GM19238 (cell line): ENCODE data around the gene MGMT.

Experiments
- DNase-seq: peaks from one replicate; pipeline ENCODE4 v3.0.0; 2011; ENCODE audit warnings: low spot score; ENCODE audit not compliant: insufficient read length

The MGMT gene

DNA sequence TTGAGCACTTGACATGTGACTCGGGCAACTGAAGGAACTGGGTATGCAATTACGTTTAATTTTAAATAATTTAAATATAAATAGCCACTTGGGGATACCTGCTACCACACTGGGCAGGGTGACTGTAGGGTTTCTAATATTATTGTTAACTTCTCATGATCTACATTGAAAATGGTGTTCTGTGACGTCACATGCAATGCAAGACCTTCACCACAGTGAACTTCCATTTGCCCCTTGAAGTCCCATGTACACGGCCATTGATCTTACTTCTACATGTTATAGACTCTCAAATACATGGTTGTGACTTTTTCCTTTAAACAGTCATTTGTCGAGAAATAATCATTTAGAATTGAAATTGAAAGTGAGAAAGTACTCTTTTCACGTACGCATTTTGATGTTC is 154.0 kb downstream of the MGMT start:
- no peak for DNase-seq

- DNase-seq: no peak
Measured at GRCh38 chr10:129621693-129622092, 154.7 kb downstream of the MGMT start.

DNA sequence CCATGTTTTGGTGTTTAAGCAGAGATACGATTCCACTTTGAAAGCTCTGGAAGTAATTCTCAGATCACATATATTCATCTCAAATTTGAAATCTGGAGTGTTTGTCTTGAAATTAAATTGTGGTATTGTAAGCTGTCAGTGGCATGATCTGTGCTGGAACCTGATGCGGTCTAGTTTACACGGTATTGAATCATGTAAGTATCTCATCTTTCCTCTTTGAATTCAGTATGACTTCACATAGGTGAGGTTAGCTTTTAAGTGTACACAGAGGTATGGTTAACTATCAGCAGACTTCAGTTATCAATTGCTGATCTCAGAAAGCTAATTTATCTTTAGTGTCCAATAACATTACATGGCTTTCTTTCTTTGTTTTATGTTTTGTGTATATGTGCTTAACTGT is 155.2 kb downstream of the MGMT start:
- DNase-seq: no peak

GRCh38 chr10:129622736-129623135 is 155.7 kb downstream of the MGMT start:
- no peak for DNase-seq

DNA sequence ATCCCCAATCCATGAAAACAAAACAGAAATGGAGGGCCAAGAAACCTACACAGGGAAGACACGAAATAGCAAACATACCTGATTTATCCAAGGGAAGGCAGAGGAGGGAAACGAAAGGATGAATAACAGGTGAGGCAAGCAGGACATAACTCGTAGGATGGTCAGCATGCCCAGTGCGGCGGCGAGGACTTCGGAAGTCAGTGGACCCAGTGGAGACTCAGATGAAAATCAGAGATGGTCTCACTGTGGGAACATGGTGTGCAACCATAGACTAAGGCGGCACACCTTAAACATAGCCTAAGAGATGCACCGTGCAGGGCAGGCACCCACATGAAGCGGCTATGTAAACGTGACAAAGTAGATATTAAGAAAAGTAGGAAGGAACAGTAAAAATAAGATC is 157.5 kb downstream of the MGMT start:
- no peak for DNase-seq

- no peak for DNase-seq
Measured at GRCh38 chr10:129626309-129626708, 159.3 kb downstream of the MGMT start.

DNA sequence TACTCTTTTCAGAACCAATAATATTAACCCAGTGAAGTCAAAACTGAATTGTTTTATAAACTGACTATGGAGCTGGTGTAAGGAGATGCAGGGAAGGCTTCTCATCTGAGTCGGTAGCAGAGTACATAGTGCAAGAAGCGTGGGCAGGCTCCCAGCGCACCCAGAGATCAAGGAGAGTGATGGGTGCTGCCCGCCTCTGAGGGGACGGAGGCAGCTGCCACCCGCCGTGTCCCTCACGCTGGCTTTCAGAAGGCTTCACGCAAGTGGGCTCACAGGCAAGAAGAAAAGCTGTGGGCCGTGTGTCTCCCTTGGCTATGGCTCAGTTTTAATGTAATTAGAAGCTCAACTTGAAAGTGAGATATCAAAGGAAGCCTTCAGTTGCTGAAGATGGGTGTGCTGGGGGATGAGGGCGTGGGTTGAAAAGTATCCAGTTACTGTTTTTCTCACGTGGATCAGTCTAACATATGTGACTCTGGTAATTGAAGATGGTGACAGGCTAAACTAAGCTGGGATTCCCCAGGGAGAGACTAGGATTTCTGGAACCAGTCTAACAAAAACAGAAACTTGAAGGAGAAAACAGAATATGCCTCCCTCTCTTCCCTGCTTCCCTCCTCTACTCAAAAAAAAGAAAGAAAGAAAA is 159.9 kb downstream of the MGMT start:
- DNase-seq: no peak

- no peak for DNase-seq
Measured at GRCh38 chr10:129627442-129627841, 160.4 kb downstream of the MGMT start.

DNA sequence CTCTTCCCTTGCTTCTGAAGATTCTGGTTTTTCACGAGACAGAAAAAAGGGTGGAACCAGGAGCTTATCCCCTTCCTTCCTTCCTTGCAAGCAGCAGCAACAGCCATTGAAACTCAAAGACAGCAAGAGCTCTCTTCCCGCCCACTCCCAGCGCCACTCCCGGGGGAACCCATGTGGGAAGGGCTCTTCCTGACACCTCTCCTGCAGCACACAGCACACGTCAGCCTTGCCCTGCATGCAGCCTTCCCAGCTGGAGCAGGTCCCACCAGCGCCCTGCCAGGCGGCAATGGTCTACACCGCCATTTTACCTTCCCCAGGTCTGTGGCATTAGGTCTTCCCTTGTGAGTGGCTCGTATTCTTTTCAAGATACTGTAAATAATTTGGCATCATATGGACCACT is 161.8 kb downstream of the MGMT start:
- no peak for DNase-seq

- no peak for DNase-seq
Measured at GRCh38 chr10:129629911-129630310, 162.9 kb downstream of the MGMT start.

DNA sequence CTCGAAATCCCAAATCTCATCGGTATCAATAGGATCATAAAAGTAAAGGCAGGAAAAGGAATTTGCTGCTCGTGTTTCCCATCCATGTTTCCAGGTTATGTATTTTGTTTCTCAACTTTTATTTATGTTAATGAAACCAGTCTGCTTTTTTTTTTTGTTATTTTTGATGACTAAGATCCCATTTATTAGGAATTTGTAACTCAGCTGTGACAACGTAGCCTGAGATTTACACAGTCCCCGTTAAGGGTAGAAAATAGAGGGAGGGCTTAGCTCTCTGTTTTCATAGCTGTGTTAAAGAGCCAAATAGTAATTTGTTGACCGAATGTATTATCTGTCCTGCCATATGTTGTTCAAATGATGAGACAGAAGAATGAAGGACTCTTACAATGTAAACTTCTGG is 164.0 kb downstream of the MGMT start:
- DNase-seq: no peak

GRCh38 chr10:129631870-129632623 is 165.0 kb downstream of the MGMT start:
- DNase-seq: no peak

- no peak for DNase-seq
Measured at GRCh38 chr10:129637010-129637409, 170.0 kb downstream of the MGMT start.

- DNase-seq: no peak
Measured at GRCh38 chr10:129637846-129638245, 170.8 kb downstream of the MGMT start.

GRCh38 chr10:129641351-129641750 is 174.3 kb downstream of the MGMT start:
- DNase-seq: no peak

- DNase-seq: no peak
Measured at GRCh38 chr10:129641982-129642381, 174.9 kb downstream of the MGMT start.

DNA sequence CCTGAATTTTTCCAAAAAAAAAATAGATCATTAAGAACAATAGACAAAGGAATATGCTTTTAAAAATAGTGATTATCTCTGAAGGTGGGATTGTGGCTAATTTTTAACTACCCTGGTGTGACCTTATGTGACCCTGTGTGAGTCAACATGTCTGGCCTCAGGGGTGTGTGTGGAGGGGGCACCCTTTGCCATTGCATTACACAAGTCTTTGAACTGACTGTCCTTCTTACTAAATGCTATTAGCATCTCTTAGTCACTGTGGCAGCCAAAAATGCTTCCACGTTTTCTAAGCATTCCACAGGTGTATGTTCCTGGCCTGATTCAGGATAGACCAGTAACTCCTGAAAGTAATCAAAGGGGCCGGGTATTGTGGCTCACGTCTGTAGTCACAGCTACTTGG is 175.4 kb downstream of the MGMT start:
- no peak for DNase-seq

DNA sequence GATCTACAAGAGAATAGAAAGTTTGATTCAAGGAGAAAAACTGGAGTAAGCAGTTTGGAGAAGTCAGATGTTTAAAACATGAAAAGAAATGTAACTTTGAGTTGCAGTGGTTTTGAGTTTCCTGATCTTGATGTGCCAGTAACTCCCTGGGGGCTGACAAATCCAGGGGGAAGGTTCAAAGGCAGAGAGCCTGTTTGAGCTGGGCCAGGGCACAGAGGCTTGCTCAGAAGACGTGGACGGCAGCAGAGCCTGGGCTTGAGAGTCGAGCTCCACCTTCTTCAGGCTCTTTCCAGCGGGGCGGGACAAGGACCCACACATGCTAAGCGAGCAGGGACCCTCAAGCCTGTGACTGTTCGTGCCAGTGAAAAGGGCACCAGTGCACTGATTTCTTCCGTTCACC is 176.2 kb downstream of the MGMT start:
- no peak for DNase-seq

DNA sequence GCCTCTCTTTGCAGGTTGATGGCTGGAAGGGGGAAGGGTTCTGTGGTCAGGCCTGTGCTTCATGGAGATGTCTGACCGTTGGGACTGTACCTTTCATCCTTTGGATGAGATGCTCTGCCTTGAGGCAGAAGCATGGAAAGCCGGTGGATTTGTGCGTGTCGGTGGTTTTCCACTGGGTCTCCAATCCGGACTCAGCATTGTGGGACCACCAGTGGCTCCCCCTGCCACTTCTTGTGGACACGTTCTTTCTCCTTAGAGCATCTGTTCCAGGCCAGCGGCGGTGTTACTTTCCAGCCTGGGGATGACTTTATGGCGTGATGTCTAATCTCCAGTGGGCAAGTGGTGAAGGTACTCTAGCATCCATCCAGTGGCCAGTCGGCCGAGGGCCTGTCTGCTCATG is 178.4 kb downstream of the MGMT start:
- DNase-seq: no peak

DNA sequence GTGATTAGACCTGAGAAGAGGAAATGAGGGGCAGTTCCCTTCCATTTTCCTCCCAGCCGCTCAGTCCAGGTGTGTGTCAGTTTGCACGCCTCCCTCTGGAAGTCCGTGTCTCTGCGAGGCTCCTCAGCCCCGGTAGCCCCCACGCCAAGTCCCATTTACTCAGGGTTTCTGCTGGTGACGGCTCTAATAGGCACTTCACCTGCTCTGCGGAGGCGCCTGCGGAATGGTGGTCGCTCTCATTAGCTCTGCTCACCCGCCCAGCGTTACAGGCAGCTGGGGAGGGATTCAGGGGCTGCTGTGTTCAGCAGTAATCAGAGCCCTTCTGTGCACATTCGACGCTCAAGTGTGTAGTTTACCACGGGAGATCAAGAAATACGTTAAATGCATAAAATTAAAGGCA is 179.9 kb downstream of the MGMT start:
- no peak for DNase-seq

DNA sequence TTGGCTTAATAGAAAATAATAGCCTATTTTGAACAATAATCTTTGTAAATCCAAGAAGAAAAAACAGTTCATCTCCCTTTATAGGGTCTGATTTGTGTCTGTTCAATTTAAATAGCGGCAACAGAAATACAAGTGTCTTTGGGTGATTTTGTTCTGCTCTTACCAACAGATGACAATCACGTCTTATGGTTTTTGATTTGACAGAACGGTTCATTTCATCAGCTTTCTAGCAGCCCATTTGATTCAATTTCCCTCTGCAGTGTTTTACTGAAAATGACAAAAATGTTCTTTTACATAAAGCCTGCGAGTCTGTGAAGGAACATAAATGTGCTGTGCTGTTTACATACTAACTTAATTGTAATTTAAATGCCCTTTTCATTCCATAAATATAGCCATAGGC is 180.5 kb downstream of the MGMT start:
- DNase-seq: no peak

DNA sequence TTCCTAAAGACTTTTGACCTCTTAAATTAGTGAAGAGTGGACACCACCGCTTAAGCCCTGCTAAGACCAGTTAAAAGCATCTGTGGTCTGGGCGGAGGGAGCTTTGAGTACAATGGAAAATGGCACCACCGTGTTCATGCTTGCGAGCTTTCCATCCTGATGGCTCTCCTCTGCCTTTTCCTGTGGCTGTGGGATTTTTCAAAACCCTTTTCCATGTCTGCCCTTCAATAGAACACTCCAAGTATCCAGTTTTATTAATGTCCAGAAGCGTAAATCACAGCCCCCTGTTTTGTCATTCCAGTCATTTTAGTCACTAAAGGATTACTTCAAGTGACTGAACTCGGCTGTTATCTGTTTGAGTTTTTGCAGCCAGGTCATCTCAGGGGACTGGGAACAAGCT is 181.8 kb downstream of the MGMT start:
- DNase-seq: no peak

- DNase-seq: no peak
Measured at GRCh38 chr10:129652021-129652420, 185.0 kb downstream of the MGMT start.
